Astrocyte (in vitro differentiated cells and primary cell): ENCODE results near the gene ZNF641. TPM values are rescaled to one million over a fixed set of nuclear protein-coding genes. Genes with fewer than 3 reads are reported as not detected.

Experiments
- DNase-seq: peaks from one replicate; pipeline ENCODE4 v3.0.0-alpha.2; 2010; ENCODE audit warnings: low read depth
- FAIRE-seq: peaks from 2 replicates; lab custom pipeline; 2011; peaks lifted over from hg19 to GRCh38; lab: Jason Lieb, UNC
- H2AFZ ChIP-seq: 2 replicates; pipeline ENCODE4 v1.6.0; 2012; ENCODE audit warnings: low read depth, low read length, inconsistent platforms
- H3K27ac ChIP-seq: 2 replicates; pipeline ENCODE4 v1.5.1; 2011; ENCODE audit warnings: low read depth, low read length, inconsistent platforms
- H3K27me3 ChIP-seq: 2 replicates; pipeline ENCODE4 v1.6.0; 2011; ENCODE audit warnings: low read length, inconsistent platforms; ENCODE audit not compliant: insufficient read depth
- H3K36me3 ChIP-seq: 2 replicates; pipeline ENCODE4 v1.5.1; 2011; ENCODE audit warnings: low read length, inconsistent platforms; ENCODE audit not compliant: insufficient read depth
- H3K4me1 ChIP-seq: 2 replicates; pipeline ENCODE4 v1.5.1; 2011; ENCODE audit warnings: low read length, inconsistent platforms; ENCODE audit not compliant: insufficient read depth
- H3K4me2 ChIP-seq: 2 replicates; pipeline ENCODE4 v1.6.0; 2012; ENCODE audit warnings: low read length, inconsistent platforms
- H3K4me3 ChIP-seq: 2 replicates; pipeline ENCODE4 v1.5.1; 2011; ENCODE audit warnings: low read depth, mild to moderate bottlenecking, low read length, inconsistent platforms; ENCODE audit not compliant: insufficient read depth
- H3K79me2 ChIP-seq: 2 replicates; pipeline ENCODE4 v1.6.0; 2012; ENCODE audit warnings: mild to moderate bottlenecking, low read length, inconsistent platforms; ENCODE audit not compliant: insufficient read depth
- H3K9ac ChIP-seq: 2 replicates; pipeline ENCODE4 v1.6.0; 2012; ENCODE audit warnings: mild to moderate bottlenecking, low read length, inconsistent platforms
- H3K9me3 ChIP-seq: 2 replicates; pipeline ENCODE4 v1.5.1; 2012; ENCODE audit warnings: low read depth, mild to moderate bottlenecking, low read length, inconsistent platforms; ENCODE audit not compliant: insufficient read depth
- H4K20me1 ChIP-seq: 2 replicates; pipeline ENCODE4 v1.6.0; 2012; ENCODE audit warnings: low read length, inconsistent platforms; ENCODE audit not compliant: insufficient read depth
- H3K27ac Mint-ChIP-seq: one replicate; pipeline ENCODE4 v1.8.0; 2021; ENCODE audit warnings: mild to moderate bottlenecking, mixed read lengths; ENCODE audit not compliant: unreplicated experiment
- H3K27me3 Mint-ChIP-seq: one replicate; pipeline ENCODE4 v1.8.0; 2021; ENCODE audit warnings: low read depth, mixed read lengths; ENCODE audit not compliant: unreplicated experiment
- H3K36me3 Mint-ChIP-seq: one replicate; pipeline ENCODE4 v1.8.0; 2021; ENCODE audit warnings: low read depth, mixed read lengths; ENCODE audit not compliant: unreplicated experiment
- H3K4me1 Mint-ChIP-seq: one replicate; pipeline ENCODE4 v1.8.0; 2021; ENCODE audit warnings: low read depth, mixed read lengths; ENCODE audit not compliant: unreplicated experiment
- H3K4me3 Mint-ChIP-seq: one replicate; pipeline ENCODE4 v1.8.0; 2021; ENCODE audit warnings: mild to moderate bottlenecking, moderate library complexity, mixed read lengths; ENCODE audit not compliant: unreplicated experiment
- H3K9me3 Mint-ChIP-seq: one replicate; pipeline ENCODE4 v1.8.0; 2021; ENCODE audit warnings: mild to moderate bottlenecking, mixed read lengths; ENCODE audit not compliant: unreplicated experiment
- CTCF ChIP-seq: IDR thresholded peaks from 2 replicates; pipeline ENCODE4 v1.5.1; 2011; ENCODE audit warnings: low read depth, mild to moderate bottlenecking, inconsistent platforms, low read length, moderate library complexity; ENCODE audit not compliant: insufficient read depth
- EZH2 ChIP-seq: IDR thresholded peaks from 2 replicates; pipeline ENCODE4 v1.6.1; 2012; ENCODE audit warnings: mild to moderate bottlenecking, low read length, inconsistent platforms; ENCODE audit not compliant: insufficient read depth
- total RNA-seq: library from RNA; stranded (reverse); gene quantifications from 2 replicates; pipeline ENCODE4 v1.2.1, GENCODE V29; 2021

The ZNF641 gene
- total RNA-seq, 1 donor from 2014 or later = 7.1 TPM

- Histone ChIP-seq H3K4me1 (no peaks in the 10 kb centered on the region), H3K4me2 (no peak overlapping the region), H3K36me3 (no peaks in the 10 kb centered on the region), H3K27ac (no peak overlapping the region), H3K79me2 (no peaks in the 10 kb centered on the region), H4K20me1 (no peaks in the 10 kb centered on the region), H3K9ac (no peak overlapping the region), H2AFZ (no peak overlapping the region), H3K27me3 (no peaks in the 10 kb centered on the region), H3K4me3 (no peak overlapping the region), H3K9me3 (no peaks in the 10 kb centered on the region)
- FAIRE-seq = no peak
- TF ChIP-seq CTCF (no peak), EZH2 (no peak)
- H3K4me1 Mint-ChIP-seq = no peaks in the 10 kb centered on the region
- DNase-seq = no peak
- no peaks in the 10 kb centered on the region for H3K36me3 Mint-ChIP-seq
- H3K27ac Mint-ChIP-seq = no peak overlapping the region
- H3K9me3 Mint-ChIP-seq = no peaks in the 10 kb centered on the region
- H3K27me3 Mint-ChIP-seq = no peaks in the 10 kb centered on the region
- no peak overlapping the region for H3K4me3 Mint-ChIP-seq
These were observed 48.4 kb downstream of the ZNF641 start for GRCh38 chr12:48302161-48302911.

GRCh38 chr12:48300774-48301173 is 49.9 kb downstream of the ZNF641 start:
- Histone ChIP-seq H2AFZ (no peak overlapping the region), H3K27ac (no peak overlapping the region), H4K20me1 (no peaks in the 10 kb centered on the region), H3K36me3 (no peaks in the 10 kb centered on the region), H3K4me2 (no peak overlapping the region), H3K79me2 (no peaks in the 10 kb centered on the region), H3K9me3 (no peaks in the 10 kb centered on the region), H3K4me3 (no peak overlapping the region), H3K9ac (no peak overlapping the region), H3K27me3 (no peaks in the 10 kb centered on the region), H3K4me1 (peaks cover 5% of the 10 kb centered on the region)
- no peak for TF ChIP-seq CTCF
- no peak for TF ChIP-seq EZH2
- no peak for DNase-seq
- H3K4me3 Mint-ChIP-seq = no peak overlapping the region
- H3K27ac Mint-ChIP-seq = no peak overlapping the region
- H3K4me1 Mint-ChIP-seq = no peaks in the 10 kb centered on the region
- no peaks in the 10 kb centered on the region for H3K9me3 Mint-ChIP-seq
- no peaks in the 10 kb centered on the region for H3K36me3 Mint-ChIP-seq
- no peaks in the 10 kb centered on the region for H3K27me3 Mint-ChIP-seq
- no peak for FAIRE-seq

- Histone ChIP-seq H3K27me3 (peaks cover 6% of the 10 kb centered on the region), H3K79me2 (no peaks in the 10 kb centered on the region), H2AFZ (peak overlapping the region; percentile 87), H3K9ac (peak overlapping the region; percentile 60), H3K9me3 (no peaks in the 10 kb centered on the region), H3K4me1 (peaks cover 5% of the 10 kb centered on the region), H3K27ac (no peak overlapping the region), H3K36me3 (no peaks in the 10 kb centered on the region), H4K20me1 (no peaks in the 10 kb centered on the region), H3K4me3 (peak overlapping the region; percentile 67), H3K4me2 (peak overlapping the region; percentile 94)
- FAIRE-seq (peak; percentile 91), DNase-seq (peak; percentile 73)
- Mint-ChIP-seq H3K36me3 (no peaks in the 10 kb centered on the region), H3K9me3 (no peaks in the 10 kb centered on the region), H3K4me3 (peak overlapping the region; percentile 80), H3K27ac (no peak overlapping the region), H3K27me3 (no peaks in the 10 kb centered on the region), H3K4me1 (no peaks in the 10 kb centered on the region)
- TF ChIP-seq EZH2 (no peak), CTCF (no peak)
These were observed 54.0 kb downstream of the ZNF641 start for GRCh38 chr12:48296586-48297282.
